ENCODE results near the gene C16orf78.

GRCh38 chr16:49345829-49346228 lies 27.8 kb upstream of the C16orf78 start:
- TF ChIP-seq CTCF (IDR thresholded peaks at IDR 0.05) (no peak), POLR2AphosphoS5 (IDR thresholded peaks at IDR 0.05; ENCODE audit: insufficient read depth in 1 of 2, low read depth in 1 of 2) (no peak), POLR2A (IDR thresholded peaks at IDR 0.05) (no peak)

Measured in vagina (tissue), 2 donors.